Activated naive CD4-positive, alpha-beta T cell treated with anti-CD3 and anti-CD28 coated beads, Interleukin-2, amount 50 U/mL, for 24 hours (primary cell): Measurements from ENCODE around the gene HMGN3.
A peak's percentile ranks its signal among the peaks of the same experiment; 100 is the strongest.

Experiments
- H3K27ac Mint-ChIP-seq: one replicate; pipeline ENCODE4 v1.8.0; 2021; ENCODE audit warnings: mild to moderate bottlenecking, mixed read lengths
- H3K27me3 Mint-ChIP-seq: one replicate; pipeline ENCODE4 v1.8.0; 2021; ENCODE audit warnings: mixed read lengths
- H3K36me3 Mint-ChIP-seq: one replicate; pipeline ENCODE4 v1.8.0; 2021; ENCODE audit warnings: mixed read lengths
- H3K4me1 Mint-ChIP-seq: one replicate; pipeline ENCODE4 v1.8.0; 2021; ENCODE audit warnings: mixed read lengths
- H3K4me3 Mint-ChIP-seq: one replicate; pipeline ENCODE4 v1.8.0; 2021; ENCODE audit warnings: mild to moderate bottlenecking, mixed read lengths
- H3K9me3 Mint-ChIP-seq: one replicate; pipeline ENCODE4 v1.8.0; 2021; ENCODE audit warnings: mixed read lengths

HMGN3 gene

DNA sequence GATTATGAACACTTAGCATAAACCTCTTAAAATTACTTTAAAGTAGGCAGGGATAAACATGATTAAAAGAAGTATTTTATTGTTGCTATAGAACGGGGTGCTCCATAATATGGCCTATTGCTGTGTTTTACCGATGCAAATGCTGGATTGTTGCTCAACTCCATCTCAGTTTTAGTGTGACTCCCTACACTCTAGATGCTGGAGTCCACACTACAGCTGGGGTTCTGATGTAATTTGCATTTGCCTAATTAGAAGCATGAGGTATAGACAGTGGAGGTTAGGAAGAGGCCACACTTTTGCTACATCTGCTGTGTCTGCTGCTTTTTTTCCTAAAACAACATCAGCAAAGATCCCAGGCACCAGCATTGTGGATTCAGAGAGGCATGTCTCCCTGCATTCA, 6.7 kb upstream of the HMGN3 start:
- Mint-ChIP-seq H3K4me1 (no peaks in the 10 kb centered on the region), H3K27me3 (no peaks in the 10 kb centered on the region), H3K9me3 (no peaks in the 10 kb centered on the region), H3K27ac (no peak overlapping the region), H3K4me3 (no peak overlapping the region), H3K36me3 (no peaks in the 10 kb centered on the region)

DNA sequence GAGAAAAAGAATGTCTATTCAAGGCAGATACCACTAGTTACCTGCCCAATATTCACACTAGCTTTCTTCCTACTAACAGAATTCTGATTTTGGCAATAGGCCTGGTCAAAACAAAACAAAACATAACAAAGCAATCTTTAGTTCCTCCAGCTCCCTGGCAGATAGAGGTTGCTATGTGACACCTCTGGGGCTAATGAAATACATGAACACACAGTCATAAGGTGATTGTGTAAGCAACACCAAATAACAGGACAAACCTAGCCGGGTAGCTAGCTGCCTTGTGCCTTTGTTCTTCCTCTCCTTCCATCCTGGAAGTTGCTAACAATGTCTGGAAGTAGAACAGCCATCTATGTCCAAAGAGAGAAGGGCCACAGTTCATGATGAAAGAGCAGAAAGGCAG, 6.0 kb upstream of the HMGN3 start:
- Mint-ChIP-seq H3K4me1 (no peaks in the 10 kb centered on the region), H3K9me3 (no peaks in the 10 kb centered on the region), H3K27me3 (no peaks in the 10 kb centered on the region), H3K27ac (no peak overlapping the region), H3K4me3 (no peak overlapping the region), H3K36me3 (no peaks in the 10 kb centered on the region)

- no peaks in the 10 kb centered on the region for H3K27me3 Mint-ChIP-seq
- H3K27ac Mint-ChIP-seq = no peak overlapping the region
- peaks cover 3% of the 10 kb centered on the region for H3K4me1 Mint-ChIP-seq
- no peaks in the 10 kb centered on the region for H3K36me3 Mint-ChIP-seq
- no peak overlapping the region for H3K4me3 Mint-ChIP-seq
- H3K9me3 Mint-ChIP-seq = no peaks in the 10 kb centered on the region
Measured at GRCh38 chr6:79239536-79240168, 5.2 kb upstream of the HMGN3 start.

GRCh38 chr6:79238919-79239318, 4.4 kb upstream of the HMGN3 start:
- Mint-ChIP-seq H3K27ac (no peak overlapping the region), H3K4me1 (peaks cover 4% of the 10 kb centered on the region), H3K36me3 (no peaks in the 10 kb centered on the region), H3K4me3 (no peak overlapping the region), H3K9me3 (no peaks in the 10 kb centered on the region), H3K27me3 (no peaks in the 10 kb centered on the region)

DNA sequence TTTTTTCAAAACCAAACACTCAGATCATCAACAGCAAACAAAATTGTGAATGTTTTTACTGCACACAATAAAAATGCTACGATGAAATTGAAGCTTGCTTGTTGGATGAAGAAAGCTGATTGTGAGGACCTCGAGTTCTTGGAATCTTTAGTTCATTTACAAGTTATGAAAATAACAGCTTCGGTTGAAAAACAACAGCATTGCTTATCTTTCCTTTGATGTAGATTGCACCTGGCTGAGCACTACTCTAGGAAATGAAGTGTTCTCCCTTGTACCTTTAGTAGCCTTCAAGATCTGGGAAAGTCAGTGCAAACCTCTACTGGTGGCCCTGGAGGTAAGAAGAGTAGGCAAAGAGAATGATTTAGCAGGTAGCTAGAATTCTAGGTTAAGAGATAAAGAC, 2.2 kb upstream of the HMGN3 start:
- Mint-ChIP-seq H3K9me3 (no peaks in the 10 kb centered on the region), H3K27me3 (no peaks in the 10 kb centered on the region), H3K36me3 (no peaks in the 10 kb centered on the region), H3K4me3 (no peak overlapping the region), H3K27ac (no peak overlapping the region), H3K4me1 (peaks cover 20% of the 10 kb centered on the region)

DNA sequence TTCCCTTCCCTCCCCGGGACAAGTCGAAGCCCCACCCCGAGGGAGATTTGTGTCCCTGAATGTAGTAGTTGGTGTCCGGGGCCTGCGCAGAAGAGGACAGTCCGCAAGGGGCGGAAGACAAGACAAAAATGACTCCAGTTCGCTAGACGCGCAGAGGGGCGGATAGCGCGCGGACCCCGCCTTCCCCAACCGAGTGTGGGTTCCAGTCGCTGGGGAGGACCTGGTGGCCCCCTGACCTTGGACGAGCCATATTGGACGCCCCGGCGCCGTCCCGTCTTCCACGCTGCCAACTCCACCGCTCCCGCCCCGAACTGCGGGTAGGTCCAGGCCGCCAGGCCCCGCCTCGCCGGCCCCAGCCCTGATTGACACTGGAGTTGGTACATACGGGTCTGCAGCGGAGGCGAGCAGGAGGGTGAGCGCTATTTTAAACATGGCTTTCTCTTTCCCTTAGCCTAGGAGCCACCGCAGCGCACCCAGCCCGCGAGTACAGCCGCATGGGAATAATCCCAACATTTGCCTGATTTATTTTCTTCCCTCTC, 802 bp downstream of the HMGN3 start:
- peak overlapping the region; percentile 83 for H3K27ac Mint-ChIP-seq
- peaks cover 23% of the 10 kb centered on the region for H3K4me1 Mint-ChIP-seq
- peak overlapping the region; percentile 95 for H3K4me3 Mint-ChIP-seq
- peaks cover 2% of the 10 kb centered on the region for H3K36me3 Mint-ChIP-seq
- H3K9me3 Mint-ChIP-seq = no peaks in the 10 kb centered on the region
- H3K27me3 Mint-ChIP-seq = no peaks in the 10 kb centered on the region

DNA sequence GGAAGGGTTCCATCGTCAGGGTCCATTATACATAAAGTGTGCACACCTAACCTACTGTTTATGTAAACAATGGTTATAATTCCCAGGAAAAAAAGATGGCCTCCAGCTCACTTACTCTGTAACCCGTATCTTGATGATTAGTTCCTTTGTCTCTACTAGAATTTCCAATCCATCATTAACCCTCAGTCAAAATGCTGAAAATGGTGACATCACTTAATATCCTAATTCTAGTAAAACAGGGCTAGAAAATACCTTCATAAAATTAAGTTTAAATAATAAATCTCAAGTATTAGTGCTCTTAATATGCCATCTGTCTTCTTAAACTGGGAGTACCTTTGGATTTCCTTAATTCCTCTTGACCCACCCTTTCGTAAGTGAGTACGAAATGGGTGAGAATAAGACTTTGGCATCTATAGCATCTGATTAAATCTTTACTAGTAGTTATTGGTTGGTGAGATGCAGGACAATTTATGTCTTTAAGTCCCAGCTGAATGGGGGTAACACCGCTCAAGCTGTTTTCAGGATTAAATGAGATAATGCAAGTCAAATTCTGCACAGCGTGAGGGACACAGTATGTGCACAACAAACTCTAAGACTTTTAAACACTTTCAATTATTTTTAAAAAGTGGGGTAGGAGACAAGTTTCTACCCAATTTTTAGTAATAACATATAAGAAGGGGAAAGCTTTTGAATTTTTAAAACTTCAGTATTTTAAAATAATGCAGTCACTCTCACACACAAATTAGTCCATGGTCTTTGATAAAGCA, 1.6 kb downstream of the HMGN3 start:
- Mint-ChIP-seq H3K36me3 (peaks cover 2% of the 10 kb centered on the region), H3K27me3 (no peaks in the 10 kb centered on the region), H3K27ac (no peak overlapping the region), H3K9me3 (no peaks in the 10 kb centered on the region), H3K4me1 (peaks cover 27% of the 10 kb centered on the region), H3K4me3 (peak overlapping the region; percentile 95)

- no peaks in the 10 kb centered on the region for H3K9me3 Mint-ChIP-seq
- peaks cover 36% of the 10 kb centered on the region for H3K4me1 Mint-ChIP-seq
- no peak overlapping the region for H3K4me3 Mint-ChIP-seq
- H3K27me3 Mint-ChIP-seq = no peaks in the 10 kb centered on the region
- H3K36me3 Mint-ChIP-seq = peaks cover 2% of the 10 kb centered on the region
- H3K27ac Mint-ChIP-seq = no peak overlapping the region
Measured at GRCh38 chr6:79231666-79232065, 2.8 kb downstream of the HMGN3 start.

DNA sequence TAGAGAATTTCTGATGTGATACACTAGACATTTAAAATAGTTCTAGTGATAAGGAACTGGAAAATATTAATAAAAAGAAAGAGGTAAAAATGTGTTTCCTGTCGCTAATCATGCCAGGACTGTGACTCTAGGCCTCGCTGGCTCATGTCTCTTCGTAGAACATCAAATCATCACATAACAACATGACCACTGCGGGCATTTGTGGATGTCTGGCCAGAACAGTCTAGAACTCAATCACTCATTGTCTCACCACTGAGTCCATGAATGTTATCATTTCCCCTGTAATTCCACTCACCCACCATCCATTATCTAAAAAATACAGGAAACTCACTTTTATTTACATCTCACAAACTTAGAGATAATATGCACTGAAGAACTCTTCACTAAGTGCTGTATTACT, 3.4 kb downstream of the HMGN3 start:
- Mint-ChIP-seq H3K4me3 (no peak overlapping the region), H3K27ac (no peak overlapping the region), H3K9me3 (no peaks in the 10 kb centered on the region), H3K27me3 (no peaks in the 10 kb centered on the region), H3K4me1 (peaks cover 36% of the 10 kb centered on the region), H3K36me3 (peaks cover 2% of the 10 kb centered on the region)

GRCh38 chr6:79230149-79230548, 4.3 kb downstream of the HMGN3 start:
- no peaks in the 10 kb centered on the region for H3K27me3 Mint-ChIP-seq
- no peaks in the 10 kb centered on the region for H3K9me3 Mint-ChIP-seq
- H3K4me3 Mint-ChIP-seq = no peak overlapping the region
- peaks cover 36% of the 10 kb centered on the region for H3K4me1 Mint-ChIP-seq
- no peak overlapping the region for H3K27ac Mint-ChIP-seq
- peaks cover 2% of the 10 kb centered on the region for H3K36me3 Mint-ChIP-seq

DNA sequence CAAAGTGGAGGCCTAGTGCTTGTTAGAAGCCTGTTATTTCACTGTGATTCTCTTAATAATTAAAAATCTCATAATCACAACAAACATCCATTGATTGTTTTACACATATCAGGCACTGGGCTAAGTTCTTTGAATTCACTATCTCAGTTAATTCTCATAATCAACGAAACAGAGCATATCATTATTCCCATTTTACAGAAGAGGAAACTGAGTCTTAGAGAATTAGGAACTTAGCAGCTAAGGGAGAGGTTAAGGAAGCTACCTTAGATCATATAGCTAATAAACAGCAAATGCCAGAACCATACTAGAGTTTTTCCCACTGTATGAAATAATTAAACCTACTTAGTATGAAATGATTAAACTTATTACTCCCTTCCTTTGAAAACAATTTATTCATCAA, 7.0 kb downstream of the HMGN3 start:
- Mint-ChIP-seq H3K36me3 (peaks cover 9% of the 10 kb centered on the region), H3K9me3 (no peaks in the 10 kb centered on the region), H3K4me1 (peaks cover 27% of the 10 kb centered on the region), H3K27ac (no peak overlapping the region), H3K27me3 (no peaks in the 10 kb centered on the region), H3K4me3 (no peak overlapping the region)

DNA sequence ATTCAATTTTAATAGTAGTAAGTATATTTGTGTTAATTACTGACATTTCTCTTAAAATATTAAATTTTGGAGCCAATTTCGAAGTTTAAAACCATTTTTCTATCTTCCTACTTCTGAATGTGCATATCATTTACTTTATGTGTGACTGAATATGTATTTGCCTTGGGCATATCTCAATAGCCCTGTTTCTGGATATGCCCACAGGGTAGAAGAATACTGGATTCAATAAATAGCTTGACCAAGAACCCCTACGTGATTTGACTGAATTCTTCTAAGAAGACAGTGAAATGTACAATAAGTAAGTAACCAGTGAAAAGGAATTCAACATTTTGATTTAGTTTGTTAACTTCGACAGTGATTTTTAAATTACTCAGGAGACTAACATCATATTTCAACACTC, 7.8 kb downstream of the HMGN3 start:
- Mint-ChIP-seq H3K36me3 (peaks cover 9% of the 10 kb centered on the region), H3K9me3 (no peaks in the 10 kb centered on the region), H3K4me3 (no peak overlapping the region), H3K4me1 (peaks cover 21% of the 10 kb centered on the region), H3K27me3 (no peaks in the 10 kb centered on the region), H3K27ac (no peak overlapping the region)

GRCh38 chr6:79225717-79226599, 8.5 kb downstream of the HMGN3 start:
- Mint-ChIP-seq H3K27me3 (no peaks in the 10 kb centered on the region), H3K36me3 (peaks cover 12% of the 10 kb centered on the region), H3K4me3 (no peak overlapping the region), H3K27ac (no peak overlapping the region), H3K4me1 (peaks cover 19% of the 10 kb centered on the region), H3K9me3 (no peaks in the 10 kb centered on the region)

- H3K27ac Mint-ChIP-seq = no peak overlapping the region
- H3K4me1 Mint-ChIP-seq = peaks cover 19% of the 10 kb centered on the region
- H3K36me3 Mint-ChIP-seq = peaks cover 16% of the 10 kb centered on the region
- no peaks in the 10 kb centered on the region for H3K27me3 Mint-ChIP-seq
- H3K4me3 Mint-ChIP-seq = no peak overlapping the region
- H3K9me3 Mint-ChIP-seq = peaks cover 4% of the 10 kb centered on the region
Measured at GRCh38 chr6:79223611-79224404, 10.7 kb downstream of the HMGN3 start.

DNA sequence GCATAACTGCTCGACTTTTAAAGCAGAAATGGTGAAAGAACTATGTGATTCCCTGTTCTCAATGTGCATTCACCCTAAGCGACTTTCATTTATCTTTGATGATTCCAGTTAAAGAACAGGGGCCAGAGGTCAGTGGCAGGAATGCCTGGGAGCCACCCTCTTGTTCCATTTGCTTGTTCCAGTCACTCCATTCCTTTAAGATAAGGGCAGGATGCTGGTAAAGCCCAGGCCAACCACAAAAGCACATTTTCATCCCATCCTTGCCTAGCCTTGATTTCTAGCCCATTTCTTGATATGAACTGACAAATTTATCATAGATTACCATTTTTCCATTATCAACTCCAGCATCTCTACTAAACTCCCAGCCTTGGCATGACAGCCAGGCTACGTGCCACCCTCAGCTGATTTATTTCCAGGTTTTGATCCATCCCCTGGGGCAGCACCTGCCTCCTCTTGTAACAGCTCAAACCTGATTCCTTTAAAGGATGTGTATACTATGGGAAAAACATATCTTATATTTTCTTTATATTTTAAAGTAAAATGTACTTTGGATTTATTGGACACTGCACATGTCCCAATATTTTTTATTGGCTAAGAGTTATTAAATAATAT, 19.2 kb downstream of the HMGN3 start:
- no peaks in the 10 kb centered on the region for H3K27me3 Mint-ChIP-seq
- H3K36me3 Mint-ChIP-seq = peaks cover 17% of the 10 kb centered on the region
- no peak overlapping the region for H3K27ac Mint-ChIP-seq
- H3K4me1 Mint-ChIP-seq = peaks cover 11% of the 10 kb centered on the region
- peaks cover 5% of the 10 kb centered on the region for H3K9me3 Mint-ChIP-seq
- no peak overlapping the region for H3K4me3 Mint-ChIP-seq
